KMS-11 (cell line): Measurements from ENCODE around the gene NOP14.
"Not testable (repeated sequence)": the region's sequence is repeated elsewhere in the genome, so short reads cannot be mapped to it uniquely, and the experiment has no call there.

ENCODE experiments used
- H2AFZ ChIP-seq: fragments of 200-600 bp; sonication (generic); 2 replicates; pipeline ENCODE4 v1.6.1; 2016; ENCODE audit warnings: antibody characterized with exemption, mixed run types, low read depth
- H3K27ac ChIP-seq: fragments of 200-600 bp; sonication (generic); 2 replicates; pipeline ENCODE4 v1.6.1; 2016; ENCODE audit warnings: mild to moderate bottlenecking, mixed run types
- H3K27me3 ChIP-seq: fragments of 200-600 bp; sonication (generic); 2 replicates; pipeline ENCODE4 v1.6.1; 2017; ENCODE audit warnings: mild to moderate bottlenecking, low read depth, mixed run types, moderate library complexity; ENCODE audit not compliant: insufficient read depth
- H3K36me3 ChIP-seq: fragments of 200-600 bp; sonication (generic); 2 replicates; pipeline ENCODE4 v1.6.1; 2017; ENCODE audit warnings: mild to moderate bottlenecking, mixed run types; ENCODE audit not compliant: insufficient read depth
- H3K4me1 ChIP-seq: fragments of 200-600 bp; sonication (generic); 2 replicates; pipeline ENCODE4 v1.6.1; 2016; ENCODE audit warnings: mild to moderate bottlenecking, low read depth, mixed run types; ENCODE audit not compliant: poor library complexity, severe bottlenecking
- H3K4me2 ChIP-seq: fragments of 200-600 bp; sonication (generic); 2 replicates; pipeline ENCODE4 v1.7.0; 2016; ENCODE audit warnings: mild to moderate bottlenecking, mixed run types
- H3K4me3 ChIP-seq: fragments of 200-600 bp; sonication (generic); IDR thresholded peaks from 2 replicates; pipeline ENCODE4 v1.6.1; 2017; ENCODE audit warnings: low read depth, low read length, mixed read lengths; ENCODE audit not compliant: insufficient read depth
- H3K79me2 ChIP-seq: fragments of 200-600 bp; sonication (generic); 2 replicates; pipeline ENCODE4 v1.6.1; 2016; ENCODE audit warnings: low read depth, mixed run types; ENCODE audit not compliant: insufficient read depth
- H3K9ac ChIP-seq: fragments of 200-600 bp; sonication (generic); 2 replicates; pipeline ENCODE4 v1.6.1; 2016; ENCODE audit warnings: mild to moderate bottlenecking, mixed run types
- H4K20me1 ChIP-seq: fragments of 200-600 bp; sonication (generic); 2 replicates; pipeline ENCODE4 v1.6.1; 2016; ENCODE audit warnings: mild to moderate bottlenecking, mixed run types; ENCODE audit not compliant: insufficient read depth
- CTCF ChIP-seq: fragments of 200-600 bp; sonication (generic); conservative IDR thresholded peaks from 2 replicates; pipeline ENCODE4 v1.6.1; 2017; ENCODE audit warnings: low read depth, mild to moderate bottlenecking, antibody characterized with exemption, low read length, moderate library complexity, mixed read lengths

NOP14 gene

GRCh38 chr4:2961421-2961810 is 1.8 kb downstream of the NOP14 start:
- H3K4me3 ChIP-seq: no peak overlapping the region
- peak overlapping the region; percentile 78 for H3K4me2 ChIP-seq
- no peaks in the 10 kb centered on the region for H4K20me1 ChIP-seq
- peaks cover 6% of the 10 kb centered on the region for H3K4me1 ChIP-seq
- no peak overlapping the region for H3K9ac ChIP-seq
- peaks cover 50% of the 10 kb centered on the region for H3K79me2 ChIP-seq
- H3K27me3 ChIP-seq: no peaks in the 10 kb centered on the region
- no peak for TF ChIP-seq CTCF
- no peak overlapping the region for H2AFZ ChIP-seq
- H3K36me3 ChIP-seq: peaks cover 6% of the 10 kb centered on the region; the same call in 1 of the 2 replicates
- no peak overlapping the region for H3K27ac ChIP-seq

- peaks cover 54% of the 10 kb centered on the region for H3K79me2 ChIP-seq
- not testable (repeated sequence) for H3K27ac ChIP-seq, H2AFZ ChIP-seq, H3K9ac ChIP-seq, H3K4me1 ChIP-seq, H4K20me1 ChIP-seq, H3K4me2 ChIP-seq, H3K4me3 ChIP-seq, H3K27me3 ChIP-seq
- H3K36me3 ChIP-seq: peaks cover 11% of the 10 kb centered on the region; the same call in 1 of the 2 replicates
Observed at GRCh38 chr4:2960450-2960849, 2.8 kb downstream of the NOP14 start.

- Histone ChIP-seq H3K79me2 (peaks cover 54% of the 10 kb centered on the region), H3K4me3 (no peak overlapping the region), H3K27me3 (no peaks in the 10 kb centered on the region), H3K36me3 (peaks cover 11% of the 10 kb centered on the region; the same call in 1 of the 2 replicates), H4K20me1 (no peaks in the 10 kb centered on the region), H3K4me1 (peaks cover 6% of the 10 kb centered on the region), H2AFZ (no peak overlapping the region), H3K4me2 (no peak overlapping the region), H3K9ac (no peak overlapping the region), H3K27ac (no peak overlapping the region)
- TF ChIP-seq CTCF: no peak
Observed at GRCh38 chr4:2958446-2958845, 4.8 kb downstream of the NOP14 start.

DNA sequence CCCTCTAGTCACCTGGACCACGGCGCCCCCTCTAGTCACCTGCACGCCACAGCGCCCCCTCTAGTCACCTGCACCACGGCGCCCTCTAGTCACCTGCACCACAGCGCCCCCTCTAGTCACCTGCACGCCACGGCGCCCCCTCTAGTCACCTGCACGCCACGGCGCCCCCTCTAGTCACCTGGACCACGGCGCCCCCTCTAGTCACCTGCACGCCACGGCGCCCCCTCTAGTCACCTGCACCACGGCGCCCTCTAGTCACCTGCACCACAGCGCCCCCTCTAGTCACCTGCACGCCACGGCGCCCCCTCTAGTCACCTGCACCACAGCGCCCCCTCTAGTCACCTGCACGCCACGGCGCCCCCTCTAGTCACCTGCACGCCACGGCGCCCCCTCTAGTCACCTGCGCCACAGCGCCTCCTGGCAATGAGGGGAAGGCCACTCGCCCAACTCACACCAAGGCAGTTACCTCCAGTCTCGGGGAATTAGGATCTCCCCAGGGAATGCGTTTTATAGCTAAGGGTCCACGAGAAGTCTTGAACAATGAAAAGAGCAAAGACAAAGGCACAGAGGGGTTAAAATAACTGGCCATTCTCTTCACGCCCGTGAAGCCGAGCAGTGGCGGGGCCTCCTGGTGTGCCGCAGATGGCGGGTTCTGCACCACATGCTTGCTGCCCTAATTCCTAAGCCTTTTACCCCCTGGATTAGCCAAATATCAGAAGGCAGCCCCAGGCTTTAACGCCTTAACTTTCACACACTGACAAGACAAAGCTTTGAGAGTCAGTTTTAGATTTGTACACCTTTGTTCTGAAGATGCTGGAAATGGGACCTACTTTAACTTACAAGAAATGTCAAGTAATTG is 7.8 kb downstream of the NOP14 start:
- peak; percentile 60 for TF ChIP-seq CTCF
- H3K4me2 ChIP-seq, H3K4me3 ChIP-seq: not testable (repeated sequence)

More for the DNA sequence above, 7.8 kb downstream of the NOP14 start:
- H3K27ac ChIP-seq, H2AFZ ChIP-seq, H3K9ac ChIP-seq, H3K27me3 ChIP-seq, H4K20me1 ChIP-seq, H3K4me1 ChIP-seq: not testable (repeated sequence)
- Histone ChIP-seq H3K36me3 (peaks cover 11% of the 10 kb centered on the region; the same call in 1 of the 2 replicates), H3K79me2 (peaks cover 35% of the 10 kb centered on the region)
